Measurements from ENCODE around the gene JTB.

The JTB gene

DNA sequence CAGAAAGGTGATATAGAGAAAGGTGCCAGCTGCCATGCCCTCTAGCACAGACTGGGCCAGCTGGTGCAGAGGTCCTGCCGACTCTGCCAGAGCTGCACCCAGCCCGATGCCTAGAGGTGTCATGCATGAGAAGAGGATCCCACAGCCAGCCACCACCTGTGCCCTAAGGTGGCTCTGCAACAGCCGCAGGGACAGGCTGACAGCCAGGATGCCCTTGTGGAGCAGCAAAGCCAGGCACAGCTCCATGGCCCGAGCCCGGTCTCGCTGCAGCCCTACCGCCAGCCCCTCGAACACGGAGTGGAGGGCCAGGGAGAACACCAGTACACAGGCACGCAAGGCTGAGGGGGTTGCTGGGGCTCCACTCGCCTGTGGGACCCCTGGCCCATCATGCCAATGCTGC, 17.3 kb downstream of the JTB start:
- Histone ChIP-seq H3K9ac (no peak overlapping the region), H3K9me3 (ENCODE audit: control insufficient read depth, low read length) (no peaks in the 10 kb centered on the region), H3K27me3 (ENCODE audit: control insufficient read depth, insufficient read depth, low read length) (no peaks in the 10 kb centered on the region), H3K4me1 (peaks cover 11% of the 10 kb centered on the region), H3K36me3 (ENCODE audit: control insufficient read depth, insufficient read depth, low read length) (no peaks in the 10 kb centered on the region), H3K4me3 (ENCODE audit: low read depth, low read length) (no peak overlapping the region), H3K79me2 (peaks cover 20% of the 10 kb centered on the region), H3K27ac (no peak overlapping the region), H2AFZ (no peak overlapping the region), H3K4me2 (ENCODE audit: low read length) (no peak overlapping the region)
- TF ChIP-seq, protein P1, sequence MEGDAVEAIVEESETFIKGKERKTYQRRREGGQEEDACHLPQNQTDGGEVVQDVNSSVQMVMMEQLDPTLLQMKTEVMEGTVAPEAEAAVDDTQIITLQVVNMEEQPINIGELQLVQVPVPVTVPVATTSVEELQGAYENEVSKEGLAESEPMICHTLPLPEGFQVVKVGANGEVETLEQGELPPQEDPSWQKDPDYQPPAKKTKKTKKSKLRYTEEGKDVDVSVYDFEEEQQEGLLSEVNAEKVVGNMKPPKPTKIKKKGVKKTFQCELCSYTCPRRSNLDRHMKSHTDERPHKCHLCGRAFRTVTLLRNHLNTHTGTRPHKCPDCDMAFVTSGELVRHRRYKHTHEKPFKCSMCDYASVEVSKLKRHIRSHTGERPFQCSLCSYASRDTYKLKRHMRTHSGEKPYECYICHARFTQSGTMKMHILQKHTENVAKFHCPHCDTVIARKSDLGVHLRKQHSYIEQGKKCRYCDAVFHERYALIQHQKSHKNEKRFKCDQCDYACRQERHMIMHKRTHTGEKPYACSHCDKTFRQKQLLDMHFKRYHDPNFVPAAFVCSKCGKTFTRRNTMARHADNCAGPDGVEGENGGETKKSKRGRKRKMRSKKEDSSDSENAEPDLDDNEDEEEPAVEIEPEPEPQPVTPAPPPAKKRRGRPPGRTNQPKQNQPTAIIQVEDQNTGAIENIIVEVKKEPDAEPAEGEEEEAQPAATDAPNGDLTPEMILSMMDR (IDR thresholded peaks at IDR 0.05), result no peak

DNA sequence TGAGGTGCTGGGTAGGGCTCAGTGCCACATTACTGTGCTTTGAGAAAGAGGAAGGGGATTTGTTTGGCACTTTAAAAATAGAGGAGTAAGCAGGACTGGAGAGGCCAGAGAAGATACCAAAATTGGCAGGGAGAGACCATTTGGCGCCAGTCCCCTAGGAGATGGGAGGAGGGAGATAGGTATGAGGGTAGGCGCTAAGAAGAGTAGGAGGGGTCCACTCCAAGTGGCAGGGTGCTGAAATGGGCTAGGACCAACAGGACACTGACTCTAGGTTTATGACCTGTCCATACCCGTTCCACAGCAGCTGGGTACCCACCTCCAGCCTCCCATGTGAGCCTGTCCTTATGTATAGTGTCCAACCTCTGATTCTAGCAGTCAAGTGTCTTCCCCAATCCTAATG, 18.0 kb downstream of the JTB start:
- Histone ChIP-seq H3K4me1 (peaks cover 11% of the 10 kb centered on the region), H3K27me3 (ENCODE audit: control insufficient read depth, insufficient read depth, low read length) (no peaks in the 10 kb centered on the region), H2AFZ (no peak overlapping the region), H3K36me3 (ENCODE audit: control insufficient read depth, insufficient read depth, low read length) (no peaks in the 10 kb centered on the region), H3K79me2 (peaks cover 23% of the 10 kb centered on the region), H3K27ac (no peak overlapping the region), H3K4me2 (ENCODE audit: low read length) (no peak overlapping the region), H3K9me3 (ENCODE audit: control insufficient read depth, low read length) (no peaks in the 10 kb centered on the region), H3K4me3 (ENCODE audit: low read depth, low read length) (no peak overlapping the region), H3K9ac (no peak overlapping the region)
- TF ChIP-seq, protein P1 (IDR thresholded peaks at IDR 0.05), result no peak

DNA sequence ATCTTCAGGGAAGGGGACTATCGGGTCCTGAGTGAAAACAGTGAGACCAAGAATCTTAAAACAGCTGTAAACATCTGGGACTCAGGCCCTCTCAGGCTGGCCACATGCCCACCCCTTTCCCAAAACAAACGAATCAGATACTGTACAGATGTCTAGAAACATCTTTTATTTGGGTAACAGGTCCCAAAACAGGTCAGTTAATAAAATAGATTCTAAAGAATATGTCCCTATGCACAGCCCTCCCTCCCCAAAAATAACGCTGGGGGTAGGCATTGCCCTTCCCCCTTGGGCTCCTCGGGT, 18.6 kb downstream of the JTB start:
- TF ChIP-seq, protein P1 (IDR thresholded peaks at IDR 0.05), result no peak
- peaks cover 23% of the 10 kb centered on the region for H3K79me2 ChIP-seq
- H3K9me3 ChIP-seq (ENCODE audit: control insufficient read depth, low read length), result no peaks in the 10 kb centered on the region
- peak overlapping the region; percentile 78 for H2AFZ ChIP-seq
- H3K27ac ChIP-seq, result peak overlapping the region; percentile 30
- no peak overlapping the region for H3K9ac ChIP-seq
- no peaks in the 10 kb centered on the region for H3K36me3 ChIP-seq (ENCODE audit: control insufficient read depth, insufficient read depth, low read length)
- H3K4me2 ChIP-seq (ENCODE audit: low read length), result peak overlapping the region; percentile 38
- H3K4me1 ChIP-seq, result peaks cover 11% of the 10 kb centered on the region
- no peaks in the 10 kb centered on the region for H3K27me3 ChIP-seq (ENCODE audit: control insufficient read depth, insufficient read depth, low read length)
- peak overlapping the region; percentile 92 for H3K4me3 ChIP-seq (ENCODE audit: low read depth, low read length)

DNA sequence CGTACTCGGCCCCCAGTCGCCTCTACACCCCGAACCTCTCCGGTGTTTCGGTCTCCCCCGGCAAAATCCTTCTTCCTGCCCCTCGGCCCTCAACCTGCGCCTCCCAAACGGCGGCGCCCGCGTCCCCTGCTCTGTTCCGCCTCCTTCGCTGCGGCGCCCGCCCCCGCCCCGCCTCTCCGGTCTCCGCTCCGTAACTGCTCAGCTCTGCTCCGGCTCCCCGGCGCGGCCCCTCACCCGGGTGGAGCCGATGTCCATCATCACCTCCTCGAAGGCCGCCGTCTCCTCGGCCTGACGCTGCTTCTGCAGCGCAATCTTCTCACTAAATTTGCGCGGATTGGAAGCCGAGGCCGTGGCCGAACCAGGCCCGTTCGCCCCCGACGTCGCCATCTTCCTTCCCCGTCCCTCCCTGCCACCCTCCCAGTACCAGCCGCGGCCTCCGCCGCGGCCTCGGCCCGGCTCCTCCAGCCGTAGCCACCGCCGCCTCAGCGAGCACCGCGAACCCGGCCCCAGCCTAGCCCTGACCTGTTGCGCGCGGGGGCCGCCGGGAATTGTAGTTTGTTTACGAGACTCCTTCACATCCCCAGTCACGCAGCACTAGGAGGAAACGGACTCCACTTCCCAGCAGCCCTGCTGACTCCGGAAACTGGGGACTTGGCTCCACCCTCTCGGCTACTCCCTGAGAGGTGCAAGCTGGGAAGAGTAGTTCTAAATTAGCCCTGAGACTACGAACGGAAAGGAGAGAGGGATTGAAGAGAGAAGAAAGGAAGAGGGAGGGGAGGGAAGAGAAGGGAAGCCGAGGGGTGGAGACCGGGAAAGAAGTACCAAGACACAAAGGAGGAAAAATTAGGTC, 19.1 kb downstream of the JTB start, which contains the start of gene CRTC2:
CRTC2 (minus strand) TSS at position 502 of the 850 bp plus-strand sequence; CDS start at position 387, 115 bp downstream.
- peak within 1 kb of the TSS; percentile 38 for H3K9ac ChIP-seq
- H3K27me3 ChIP-seq (ENCODE audit: control insufficient read depth, insufficient read depth, low read length), result no peaks in the 10 kb centered on the region
- H3K27ac ChIP-seq, result peak within 1 kb of the TSS; percentile 85
- peak within 1 kb of the TSS; percentile 78 for H2AFZ ChIP-seq
- H3K4me3 ChIP-seq (ENCODE audit: low read depth, low read length), result peak within 1 kb of the TSS; percentile 92
- no peaks in the 10 kb centered on the region for H3K36me3 ChIP-seq (ENCODE audit: control insufficient read depth, insufficient read depth, low read length)
- TF ChIP-seq, protein P1 (IDR thresholded peaks at IDR 0.05), result no peak
- peaks cover 11% of the 10 kb centered on the region for H3K4me1 ChIP-seq
- no peaks in the 10 kb centered on the region for H3K9me3 ChIP-seq (ENCODE audit: control insufficient read depth, low read length)
- peak within 1 kb of the TSS; percentile 80 for H3K4me2 ChIP-seq (ENCODE audit: low read length)
- peaks cover 23% of the 10 kb centered on the region for H3K79me2 ChIP-seq

DNA sequence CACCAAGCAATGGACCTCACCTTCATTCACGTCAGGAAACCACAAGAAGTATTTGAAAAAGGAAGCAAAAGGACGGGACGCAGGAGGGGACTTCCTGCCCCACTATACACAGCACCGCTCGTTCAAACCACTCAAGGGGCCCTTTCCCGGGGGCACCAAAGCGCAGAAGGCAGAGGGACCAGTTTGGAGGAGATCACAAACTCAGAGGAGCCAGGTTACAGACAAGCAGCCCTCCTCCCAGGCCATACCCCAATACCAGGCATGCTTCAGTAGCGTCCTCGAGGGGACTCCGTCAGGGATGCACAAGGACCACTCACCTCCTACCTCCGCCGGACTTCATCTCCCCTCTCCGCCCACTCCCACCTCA, 19.7 kb downstream of the JTB start:
- Histone ChIP-seq H3K27ac (peak overlapping the region; percentile 85), H3K79me2 (peaks cover 20% of the 10 kb centered on the region), H3K4me1 (peaks cover 11% of the 10 kb centered on the region), H3K4me2 (ENCODE audit: low read length) (peak overlapping the region; percentile 80), H2AFZ (peak overlapping the region; percentile 78), H3K9ac (peak overlapping the region; percentile 38), H3K36me3 (ENCODE audit: control insufficient read depth, insufficient read depth, low read length) (no peaks in the 10 kb centered on the region), H3K27me3 (ENCODE audit: control insufficient read depth, insufficient read depth, low read length) (no peaks in the 10 kb centered on the region), H3K4me3 (ENCODE audit: low read depth, low read length) (peak overlapping the region; percentile 92), H3K9me3 (ENCODE audit: control insufficient read depth, low read length) (no peaks in the 10 kb centered on the region)
- TF ChIP-seq, protein P1 (IDR thresholded peaks at IDR 0.05), result no peak
